ENCODE data around the gene PBOV1. TPM values are rescaled to one million over a fixed set of nuclear protein-coding genes. Genes with fewer than 3 reads are reported as not detected.

PBOV1 gene
- total RNA-seq: not detected

DNA sequence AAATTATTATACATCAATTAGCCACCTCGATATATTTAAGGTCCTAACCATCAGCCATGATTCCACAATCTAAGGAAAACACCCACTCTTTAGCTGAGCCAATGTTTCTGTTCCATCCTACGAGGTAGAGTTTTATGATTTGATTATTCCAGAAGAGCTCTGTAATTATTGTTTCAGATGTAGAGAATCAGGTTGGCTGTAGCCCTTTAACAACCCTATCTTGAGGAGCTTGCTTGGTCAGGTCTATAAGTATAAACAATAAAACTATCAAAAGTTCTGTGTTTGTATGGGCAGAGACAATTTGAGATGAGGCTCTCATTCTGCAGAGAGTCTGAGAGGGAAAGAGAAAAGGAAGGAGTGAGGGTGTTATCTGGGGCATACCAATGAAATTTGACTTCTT, at the start of gene PBOV1:
PBOV1 (minus strand) TSS at position 43 of the 400 bp plus-strand sequence. CDS start 96 bp downstream, outside the sequence.
- intact Hi-C loops (cut with DNase I): no loop called here
- TF ChIP-seq, protein P1, sequence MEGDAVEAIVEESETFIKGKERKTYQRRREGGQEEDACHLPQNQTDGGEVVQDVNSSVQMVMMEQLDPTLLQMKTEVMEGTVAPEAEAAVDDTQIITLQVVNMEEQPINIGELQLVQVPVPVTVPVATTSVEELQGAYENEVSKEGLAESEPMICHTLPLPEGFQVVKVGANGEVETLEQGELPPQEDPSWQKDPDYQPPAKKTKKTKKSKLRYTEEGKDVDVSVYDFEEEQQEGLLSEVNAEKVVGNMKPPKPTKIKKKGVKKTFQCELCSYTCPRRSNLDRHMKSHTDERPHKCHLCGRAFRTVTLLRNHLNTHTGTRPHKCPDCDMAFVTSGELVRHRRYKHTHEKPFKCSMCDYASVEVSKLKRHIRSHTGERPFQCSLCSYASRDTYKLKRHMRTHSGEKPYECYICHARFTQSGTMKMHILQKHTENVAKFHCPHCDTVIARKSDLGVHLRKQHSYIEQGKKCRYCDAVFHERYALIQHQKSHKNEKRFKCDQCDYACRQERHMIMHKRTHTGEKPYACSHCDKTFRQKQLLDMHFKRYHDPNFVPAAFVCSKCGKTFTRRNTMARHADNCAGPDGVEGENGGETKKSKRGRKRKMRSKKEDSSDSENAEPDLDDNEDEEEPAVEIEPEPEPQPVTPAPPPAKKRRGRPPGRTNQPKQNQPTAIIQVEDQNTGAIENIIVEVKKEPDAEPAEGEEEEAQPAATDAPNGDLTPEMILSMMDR (IDR thresholded peaks at IDR 0.05): no peak
- DNase-seq (ENCODE audit: low spot score in 2 of 2): no peak

DNA sequence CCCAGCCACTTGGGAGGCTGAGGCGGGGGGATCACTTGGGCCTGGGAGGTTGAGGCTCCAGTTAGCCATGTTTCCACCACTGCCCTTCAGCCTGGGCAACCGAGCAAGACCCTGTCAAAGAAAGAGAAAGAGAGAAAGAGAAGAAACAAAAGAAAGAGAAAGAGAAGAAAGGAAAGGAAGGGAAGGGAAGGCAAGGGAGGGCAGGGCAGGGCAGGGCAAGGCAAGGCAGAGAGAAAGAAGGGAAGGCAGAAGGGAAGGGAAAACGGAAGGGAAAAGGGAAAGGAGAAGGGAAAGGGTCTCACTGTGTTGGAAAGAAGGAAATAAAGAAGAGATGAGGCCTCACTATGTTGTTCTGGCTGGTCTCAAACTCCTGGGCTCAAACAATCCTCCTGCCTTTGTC, 47.8 kb upstream of the PBOV1 start:
- DNase-seq (ENCODE audit: low spot score in 2 of 2): no peak
- Histone ChIP-seq H3K4me3 (no peak overlapping the region), H3K27ac (no peak overlapping the region), H3K9me3 (no peaks in the 10 kb centered on the region), H3K4me1 (no peaks in the 10 kb centered on the region), H3K27me3 (no peaks in the 10 kb centered on the region), H3K36me3 (no peaks in the 10 kb centered on the region)
- intact Hi-C loops (cut with DNase I): no loop called here
- TF ChIP-seq, protein P1 (IDR thresholded peaks at IDR 0.05): no peak

More for the DNA sequence above, at the start of gene PBOV1:
- H3K27me3 ChIP-seq: no peaks in the 10 kb centered on the region
- no peaks in the 10 kb centered on the region for H3K36me3 ChIP-seq
- H3K27ac ChIP-seq: no peak within 1 kb of the TSS
- H3K4me1 ChIP-seq: no peaks in the 10 kb centered on the region
- H3K4me3 ChIP-seq: no peak within 1 kb of the TSS
- H3K9me3 ChIP-seq: no peaks in the 10 kb centered on the region

GRCh38 chr6:138264372-138264880, 46.1 kb upstream of the PBOV1 start:
- Histone ChIP-seq H3K4me3 (no peak overlapping the region), H3K27ac (no peak overlapping the region), H3K4me1 (no peaks in the 10 kb centered on the region), H3K36me3 (no peaks in the 10 kb centered on the region), H3K9me3 (no peaks in the 10 kb centered on the region), H3K27me3 (no peaks in the 10 kb centered on the region)
- DNase-seq (ENCODE audit: low spot score in 2 of 2): no peak
- intact Hi-C loops (cut with DNase I): no loop called here
- TF ChIP-seq, protein P1 (IDR thresholded peaks at IDR 0.05): no peak

DNA sequence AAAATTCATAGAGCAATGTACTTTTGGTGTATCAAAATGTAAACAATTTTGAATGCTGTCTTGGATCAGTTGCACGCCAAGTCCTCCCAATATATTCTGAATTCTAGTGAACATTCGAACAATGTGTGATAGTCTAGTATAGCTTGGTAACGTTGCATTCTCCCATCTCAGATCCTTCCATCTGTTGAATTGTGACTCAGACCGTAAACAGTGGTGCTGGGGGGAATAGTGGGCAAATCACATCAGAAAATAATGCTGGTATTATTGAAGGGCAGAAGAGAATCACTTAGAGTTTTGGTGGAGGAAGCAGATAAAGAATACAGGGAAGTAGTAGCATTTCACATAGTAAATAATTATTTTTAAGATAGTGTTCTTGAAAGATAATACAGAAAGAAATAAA, 45.7 kb upstream of the PBOV1 start:
- H3K27ac ChIP-seq: no peak overlapping the region
- no peak for DNase-seq (ENCODE audit: low spot score in 2 of 2)
- no peaks in the 10 kb centered on the region for H3K27me3 ChIP-seq
- no peaks in the 10 kb centered on the region for H3K4me1 ChIP-seq
- no peaks in the 10 kb centered on the region for H3K36me3 ChIP-seq
- TF ChIP-seq, protein P1 (IDR thresholded peaks at IDR 0.05): no peak
- H3K4me3 ChIP-seq: no peak overlapping the region
- intact Hi-C loops (cut with DNase I): no loop called here
- no peaks in the 10 kb centered on the region for H3K9me3 ChIP-seq

DNA sequence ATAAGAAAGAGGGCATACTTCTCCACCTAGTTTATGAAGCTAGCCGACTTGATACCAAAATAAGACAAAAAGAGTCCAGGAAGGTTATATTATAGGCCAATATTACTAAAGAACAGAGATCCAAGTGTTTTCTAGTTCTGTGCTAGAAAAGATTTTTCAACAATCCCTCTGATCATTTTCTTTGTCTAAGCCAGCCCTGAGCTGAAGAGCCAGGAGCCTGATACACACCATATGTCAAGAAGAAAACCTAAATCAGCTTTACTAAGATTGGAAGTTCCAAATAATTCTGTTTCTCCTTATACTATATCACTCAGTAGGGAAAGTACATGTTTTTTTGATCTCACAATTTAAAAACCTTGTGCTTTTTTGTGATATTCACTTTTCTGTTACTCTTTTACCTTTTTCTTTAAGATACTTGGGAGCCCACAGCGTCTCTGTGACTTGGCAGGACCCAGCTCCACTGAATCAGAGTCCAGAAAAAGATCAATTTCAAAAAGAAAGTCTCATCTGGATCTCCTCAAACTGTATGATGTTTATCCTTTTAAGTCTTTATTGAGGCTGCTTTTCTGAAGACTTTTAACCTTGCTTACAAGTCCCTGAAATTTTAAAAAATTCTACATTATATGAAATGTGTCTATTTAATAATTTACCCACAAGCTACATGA, 43.0 kb upstream of the PBOV1 start:
- H3K27me3 ChIP-seq: no peaks in the 10 kb centered on the region
- intact Hi-C loops (cut with DNase I): no loop called here
- H3K4me3 ChIP-seq: no peak overlapping the region
- H3K27ac ChIP-seq: no peak overlapping the region
- TF ChIP-seq, protein P1 (IDR thresholded peaks at IDR 0.05): no peak
- H3K9me3 ChIP-seq: no peaks in the 10 kb centered on the region
- no peak for DNase-seq (ENCODE audit: low spot score in 2 of 2)
- H3K4me1 ChIP-seq: no peaks in the 10 kb centered on the region
- H3K36me3 ChIP-seq: no peaks in the 10 kb centered on the region
